WTC11 (cell line): ENCODE data around the gene KCNQ2. TPM values are rescaled to one million over a fixed set of nuclear protein-coding genes. Genes with fewer than 3 reads are reported as not detected.

Experiments
- ATAC-seq: fragments of 200-7000 bp; cut with Tn5 transposase; 2 replicates; pipeline ENCODE4 v1.10.0; 2021; ENCODE audit warnings: mild to moderate bottlenecking, moderate library complexity
- CTCF ChIA-PET: fragments of 300-600 bp; sonication (Branson Sonifier 250); formaldehyde crosslinking; loops from one replicate; lab custom pipeline; 2021; ENCODE audit warnings: antibody characterized with exemption; lab: Charles Lee
- POLR2A ChIA-PET: fragments of 350-600 bp; sonication (Branson Sonifier 250); formaldehyde crosslinking; loops from one replicate; lab custom pipeline; 2021; ENCODE audit warnings: antibody characterized with exemption; lab: Charles Lee
- DNase-seq: peaks from one replicate; pipeline ENCODE4 v3.0.0; 2021; ENCODE audit warnings: low spot score
- H3K27ac Mint-ChIP-seq: 2 replicates; pipeline ENCODE4 v1.8.0; 2021; ENCODE audit warnings: mixed read lengths
- H3K27me3 Mint-ChIP-seq: 2 replicates; pipeline ENCODE4 v1.8.0; 2021; ENCODE audit warnings: low read depth, mild to moderate bottlenecking, moderate library complexity, mixed read lengths
- H3K36me3 Mint-ChIP-seq: 2 replicates; pipeline ENCODE4 v1.8.0; 2021; ENCODE audit warnings: mixed read lengths
- H3K4me1 Mint-ChIP-seq: 2 replicates; pipeline ENCODE4 v1.8.0; 2022; ENCODE audit warnings: mixed read lengths
- H3K4me3 Mint-ChIP-seq: 2 replicates; pipeline ENCODE4 v1.8.0; 2021; ENCODE audit warnings: mild to moderate bottlenecking, moderate library complexity, mixed read lengths
- H3K9me3 Mint-ChIP-seq: 2 replicates; pipeline ENCODE4 v1.8.0; 2021; ENCODE audit warnings: mixed read lengths
- CDX4 ChIP-seq: fragments of 250-450 bp; sonication (Bioruptor Pico); IDR thresholded peaks from 2 replicates; pipeline ENCODE4 v1.9.0; 2021; ENCODE audit warnings: moderate library complexity, mild to moderate bottlenecking, inconsistent platforms, borderline replicate concordance
- ESRRA ChIP-seq: sonication (generic); formaldehyde crosslinking; IDR thresholded peaks from 2 replicates; pipeline ENCODE4 v1.8.1; 2022; ENCODE audit warnings: mild to moderate bottlenecking, missing genetic modification reagents, borderline replicate concordance
- FOXK1 ChIP-seq: sonication (generic); formaldehyde crosslinking; IDR thresholded peaks from 2 replicates; pipeline ENCODE4 v1.8.0; 2022; ENCODE audit warnings: mild to moderate bottlenecking, moderate library complexity, missing genetic modification reagents
- IRF1 ChIP-seq: sonication (generic); formaldehyde crosslinking; IDR thresholded peaks from 2 replicates; pipeline ENCODE4 v1.8.0; 2023; ENCODE audit warnings: missing genetic modification reagents
- IRF2 ChIP-seq: sonication (generic); formaldehyde crosslinking; IDR thresholded peaks from 2 replicates; pipeline ENCODE4 v1.8.0; 2022; ENCODE audit warnings: low read depth, missing genetic modification reagents, borderline replicate concordance
- JUN ChIP-seq: sonication (generic); formaldehyde crosslinking; IDR thresholded peaks from 2 replicates; pipeline ENCODE4 v1.8.0; 2023; ENCODE audit warnings: mild to moderate bottlenecking, missing genetic modification reagents
- MLX ChIP-seq: sonication (generic); formaldehyde crosslinking; IDR thresholded peaks from 2 replicates; pipeline ENCODE4 v1.8.1; 2023; ENCODE audit warnings: mild to moderate bottlenecking, missing genetic modification reagents, moderate library complexity
- NR1H2 ChIP-seq: sonication (generic); formaldehyde crosslinking; IDR thresholded peaks from 2 replicates; pipeline ENCODE4 v1.9.0; 2021; ENCODE audit warnings: mild to moderate bottlenecking, moderate library complexity, missing genetic modification reagents
- SMAD3 ChIP-seq: sonication (generic); formaldehyde crosslinking; IDR thresholded peaks from 2 replicates; pipeline ENCODE4 v1.8.0; 2022; ENCODE audit warnings: missing genetic modification reagents, mild to moderate bottlenecking, borderline replicate concordance
- ZBTB43 ChIP-seq: sonication (generic); formaldehyde crosslinking; IDR thresholded peaks from 2 replicates; pipeline ENCODE4 v1.8.1; 2023; ENCODE audit warnings: mild to moderate bottlenecking, missing genetic modification reagents
- ZNF121 ChIP-seq: sonication (generic); formaldehyde crosslinking; IDR thresholded peaks from 2 replicates; pipeline ENCODE4 v1.8.0; 2023; ENCODE audit warnings: missing genetic modification reagents
- ZNF281 ChIP-seq: sonication (generic); formaldehyde crosslinking; IDR thresholded peaks from 2 replicates; pipeline ENCODE4 v1.8.0; 2023; ENCODE audit warnings: mild to moderate bottlenecking, missing genetic modification reagents
- ZNF423 ChIP-seq: fragments of 250-450 bp; sonication (Bioruptor Pico); IDR thresholded peaks from 2 replicates; pipeline ENCODE4 v2.1.2; 2022; ENCODE audit warnings: mild to moderate bottlenecking, moderate library complexity
- ZNF425 ChIP-seq: fragments of 250-450 bp; sonication (Bioruptor Pico); conservative IDR thresholded peaks from 2 replicates; pipeline ENCODE4 v1.9.0; 2021; ENCODE audit warnings: mild to moderate bottlenecking
- ZSCAN18 ChIP-seq: fragments of 250-450 bp; sonication (Bioruptor Pico); IDR thresholded peaks from 2 replicates; pipeline ENCODE4 v2.1.2; 2022; ENCODE audit warnings: mild to moderate bottlenecking, moderate library complexity
- total RNA-seq: library from RNA; stranded (reverse); gene quantifications from 3 replicates; pipeline ENCODE4 v1.2.3, GENCODE V29; 2021

Gene KCNQ2
- total RNA-seq, 1 experiment from 2014 or later, result 99.8 TPM

GRCh38 chr20:63433351-63433750 lies 39.1 kb downstream of the KCNQ2 start:
- H3K36me3 Mint-ChIP-seq, result peaks cover 7% of the 10 kb centered on the region; the same call in 1 of the 2 replicates
- CTCF ChIA-PET, result interaction anchor here (1.1 to 2.7 kb wide), 4 partner anchors 8 to 102 kb away, joined by 3 to 8 read pairs (median 4); no protein-coding TSS in a partner anchor
- ATAC-seq, result no peak
- POLR2A ChIA-PET, result interaction anchor here (0.5 kb wide), 1 partner anchor 339 kb away, joined by 4 read pairs; no protein-coding TSS in a partner anchor
- TF ChIP-seq CDX4 (CRISPR knock-in tag) (no peak), ZSCAN18 (CRISPR knock-in tag) (no peak), FOXK1 (CRISPR knock-in tag) (no peak), IRF2 (CRISPR knock-in tag) (no peak), SMAD3 (no peak), ZNF423 (CRISPR knock-in tag) (no peak), IRF1 (no peak), ESRRA (CRISPR knock-in tag) (no peak), ZBTB43 (CRISPR knock-in tag) (no peak), NR1H2 (no peak), JUN (no peak), ZNF121 (no peak), MLX (no peak), ZNF281 (no peak), ZNF425 (no peak)
- no peak overlapping the region for H3K4me3 Mint-ChIP-seq
- no peak for DNase-seq
- H3K27me3 Mint-ChIP-seq, result no peaks in the 10 kb centered on the region
- peak overlapping the region; percentile 78 for H3K27ac Mint-ChIP-seq
- peaks cover 22% of the 10 kb centered on the region for H3K4me1 Mint-ChIP-seq
- H3K9me3 Mint-ChIP-seq, result peaks cover 3% of the 10 kb centered on the region; the same call in 1 of the 2 replicates
